B cell (primary cell): ENCODE data around the gene ERGIC1. TPM values are rescaled to one million over a fixed set of nuclear protein-coding genes. Genes with fewer than 3 reads are reported as not detected.

Experiments used
- ATAC-seq: fragments of 200-7000 bp; cut with Tn5 transposase; one replicate; pipeline ENCODE4 v1.10.0; 2021; ENCODE audit warnings: low read depth, mild to moderate bottlenecking, moderate number of reproducible peaks, moderate library complexity
- CTCF ChIA-PET: fragments of 350-600 bp; sonication (Branson Sonifier 250); formaldehyde crosslinking; loops from one replicate; lab custom pipeline; 2021; ENCODE audit warnings: antibody characterized with exemption, inconsistent platforms; lab: Charles Lee
- POLR2A ChIA-PET: fragments of 350-600 bp; sonication (Branson Sonifier 250); formaldehyde crosslinking; loops from one replicate; lab custom pipeline; 2021; ENCODE audit warnings: antibody characterized with exemption; lab: Charles Lee
- DNase-seq: peaks from one replicate; pipeline ENCODE4 v3.0.0; 2013
- H2AFZ ChIP-seq: 2 replicates; pipeline ENCODE4 v1.6.1; 2012; ENCODE audit warnings: mild to moderate bottlenecking, low read depth, low read length; ENCODE audit not compliant: insufficient read depth, poor library complexity, severe bottlenecking
- H3K27ac ChIP-seq, 2 donors: 1 replicate in 1 of 2; 2 replicates in 1 of 2; pipeline ENCODE4 v1.5.1; 2012 to 2013; ENCODE audit warnings: low read length in 2 of 2, mild to moderate bottlenecking in 2 of 2, moderate library complexity in 1 of 2
- H3K27me3 ChIP-seq, 4 experiments: fragments of 200-600 bp in 1 of 4; sonication (generic) in 1 of 4; replicated peaks in 1 of 4; 1 replicate in 2 of 4; 2 replicates in 2 of 4; pipeline versions ENCODE4 v1.6.1 to v1.7.0; 2013 to 2016; ENCODE audit warnings: low read length in 3 of 4, mild to moderate bottlenecking in 2 of 4, mixed read lengths in 1 of 4, moderate library complexity in 1 of 4; ENCODE audit not compliant: insufficient read depth in 4 of 4, control insufficient read depth in 3 of 4; ENCODE audit errors: control extremely low read depth in 1 of 4
- H3K36me3 ChIP-seq, 2 experiments: replicated peaks in 1 of 2; 1 replicate in 1 of 2; 2 replicates in 1 of 2; pipeline versions ENCODE4 v1.6.1 to v1.7.1; 2013; ENCODE audit warnings: low read length in 1 of 2; ENCODE audit not compliant: insufficient read depth in 2 of 2, control insufficient read depth in 1 of 2; ENCODE audit errors: control extremely low read depth in 1 of 2, extremely low read depth in 1 of 2
- H3K4me1 ChIP-seq, 2 donors: fragments of 200-600 bp in 1 of 2; sonication (generic) in 1 of 2; 1 replicate in 1 of 2; 2 replicates in 1 of 2; pipeline versions ENCODE4 v1.5.1 to v1.6.1; 2013 to 2017; ENCODE audit warnings: low read length in 2 of 2; ENCODE audit not compliant: control insufficient read depth in 2 of 2, insufficient read depth in 2 of 2
- H3K4me2 ChIP-seq: replicated peaks from 2 replicates; pipeline ENCODE3; 2012; ENCODE audit warnings: mild to moderate bottlenecking, low read depth, low read length; ENCODE audit not compliant: poor library complexity, severe bottlenecking
- H3K4me3 ChIP-seq, 5 experiments: fragments of 200-600 bp in 1 of 5; sonication (generic) in 1 of 5; 1 replicate in 3 of 5; 2 replicates in 2 of 5; pipeline versions ENCODE4 v1.5.1 to v1.7.0; 2011 to 2016; ENCODE audit warnings: low read length in 4 of 5, mild to moderate bottlenecking in 4 of 5, low read depth in 2 of 5, control low read depth in 1 of 5, moderate library complexity in 1 of 5; ENCODE audit not compliant: insufficient read depth in 1 of 5; ENCODE audit errors: control extremely low read depth in 1 of 5, extremely low read depth in 1 of 5
- H3K79me2 ChIP-seq: fragments of 200-600 bp; sonication (generic); one replicate; pipeline ENCODE4 v1.6.0; 2016; ENCODE audit warnings: low read length; ENCODE audit not compliant: control insufficient read depth, insufficient read depth
- H3K9ac ChIP-seq: fragments of 200-600 bp; sonication (generic); 2 replicates; pipeline ENCODE4 v1.6.1; 2017; ENCODE audit warnings: mild to moderate bottlenecking, low read length, moderate library complexity
- H3K9me3 ChIP-seq, 3 donors: one replicate each; pipeline versions ENCODE4 v1.6.1 to v1.7.1; 2013; ENCODE audit warnings: low read length in 2 of 3; ENCODE audit not compliant: control insufficient read depth in 2 of 3, insufficient read depth in 1 of 3; ENCODE audit errors: control extremely low read depth in 1 of 3
- H4K20me1 ChIP-seq: 2 replicates; pipeline ENCODE4 v1.6.0; 2012; ENCODE audit warnings: mild to moderate bottlenecking, low read length; ENCODE audit not compliant: insufficient read depth, control insufficient read depth, poor library complexity, severe bottlenecking
- H3K27ac Mint-ChIP-seq: one replicate; pipeline ENCODE4 v1.8.0; 2021; ENCODE audit warnings: mixed read lengths
- H3K27me3 Mint-ChIP-seq: one replicate; pipeline ENCODE4 v1.8.0; 2021; ENCODE audit warnings: mixed read lengths
- H3K4me1 Mint-ChIP-seq: one replicate; pipeline ENCODE4 v1.8.0; 2021; ENCODE audit warnings: mixed read lengths
- H3K4me3 Mint-ChIP-seq: one replicate; pipeline ENCODE4 v1.8.0; 2021; ENCODE audit warnings: mixed read lengths
- H3K9me3 Mint-ChIP-seq: one replicate; pipeline ENCODE4 v1.8.0; 2022; ENCODE audit warnings: mixed read lengths; ENCODE audit not compliant: insufficient read depth
- EZH2 ChIP-seq: IDR thresholded peaks from 2 replicates; pipeline ENCODE4 v1.6.1; 2012; ENCODE audit warnings: borderline replicate concordance, low read depth, mild to moderate bottlenecking, moderate library complexity, low read length; ENCODE audit not compliant: insufficient read depth, poor library complexity, severe bottlenecking
- WGBS: methylation state at CpG from one replicate; pipeline ENCODE4 v1.1.5; 2013; ENCODE audit warnings: missing lambda C conversion rate; ENCODE audit not compliant: insufficient coverage; 5-methylcytosine and 5-hydroxymethylcytosine counted together
- intact Hi-C: fragments of 100-400 bp; cut with micrococcal nuclease; formaldehyde crosslinking; loops from one replicate; pipeline ENCODE4 v1.10.0; 2022
- polyA plus RNA-seq: library from polyadenylated mRNA; depleted of rRNA; stranded (reverse); fragments of >200 nt; gene quantifications from 2 replicates; pipeline ENCODE4 v1.2.3, GENCODE V29; 2012
- total RNA-seq, 2 donors: library from RNA; stranded (reverse); fragments of 120-200 nt in 1 of 2; gene quantifications; 1 replicate in 1 of 2; 2 replicates in 1 of 2; pipeline versions ENCODE4 v1.2.3 to v1.2.4, GENCODE V29; 2013 to 2022
- TF ChIP-seq, protein P1 (sequence below): fragments of 200-600 bp; IDR thresholded peaks from one replicate; pipeline ENCODE4 v1.8.0; 2022; ENCODE audit warnings: antibody characterized with exemption, mild to moderate bottlenecking

Gene ERGIC1
- total and polyA plus RNA-seq, 2 donors (not counting 1 experiment from before 2014, with no cell fraction given), result 86.3 to 140 TPM

GRCh38 chr5:172957458-172957857 lies 123.4 kb downstream of the ERGIC1 start:
- no peak overlapping the region for H3K4me3 ChIP-seq
- no peak overlapping the region for H3K9ac ChIP-seq
- DNase-seq, result no peak
- no peak for ATAC-seq
- peaks cover 0 to 4% (median 0%) of the 10 kb centered on the region in 3 donors for H3K9me3 ChIP-seq
- intact Hi-C loops, result no loop called here
- no peaks in the 10 kb centered on the region for H4K20me1 ChIP-seq
- POLR2A ChIA-PET, result interaction anchor here (2.4 kb wide), 1 partner anchor 27 kb away, joined by 13 read pairs; the partner anchor contains the start of gene ATP6V0E1
- Mint-ChIP-seq H3K4me3 (peak overlapping the region; percentile 57), H3K27me3 (no peaks in the 10 kb centered on the region), H3K27ac (no peak overlapping the region), H3K4me1 (peaks cover 23% of the 10 kb centered on the region), H3K9me3 (no peaks in the 10 kb centered on the region)
- CTCF ChIA-PET, result no interaction called here
- peaks cover 0 to 5% of the 10 kb centered on the region in 2 experiments for H3K36me3 ChIP-seq
- no peak for TF ChIP-seq EZH2
- TF ChIP-seq, protein P1, sequence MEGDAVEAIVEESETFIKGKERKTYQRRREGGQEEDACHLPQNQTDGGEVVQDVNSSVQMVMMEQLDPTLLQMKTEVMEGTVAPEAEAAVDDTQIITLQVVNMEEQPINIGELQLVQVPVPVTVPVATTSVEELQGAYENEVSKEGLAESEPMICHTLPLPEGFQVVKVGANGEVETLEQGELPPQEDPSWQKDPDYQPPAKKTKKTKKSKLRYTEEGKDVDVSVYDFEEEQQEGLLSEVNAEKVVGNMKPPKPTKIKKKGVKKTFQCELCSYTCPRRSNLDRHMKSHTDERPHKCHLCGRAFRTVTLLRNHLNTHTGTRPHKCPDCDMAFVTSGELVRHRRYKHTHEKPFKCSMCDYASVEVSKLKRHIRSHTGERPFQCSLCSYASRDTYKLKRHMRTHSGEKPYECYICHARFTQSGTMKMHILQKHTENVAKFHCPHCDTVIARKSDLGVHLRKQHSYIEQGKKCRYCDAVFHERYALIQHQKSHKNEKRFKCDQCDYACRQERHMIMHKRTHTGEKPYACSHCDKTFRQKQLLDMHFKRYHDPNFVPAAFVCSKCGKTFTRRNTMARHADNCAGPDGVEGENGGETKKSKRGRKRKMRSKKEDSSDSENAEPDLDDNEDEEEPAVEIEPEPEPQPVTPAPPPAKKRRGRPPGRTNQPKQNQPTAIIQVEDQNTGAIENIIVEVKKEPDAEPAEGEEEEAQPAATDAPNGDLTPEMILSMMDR, result no peak
- no peak overlapping the region for H2AFZ ChIP-seq
- no peaks in the 10 kb centered on the region for H3K27me3 ChIP-seq
- H3K4me2 ChIP-seq, result no peak overlapping the region
- H3K4me1 ChIP-seq, result peaks cover 8 to 18% of the 10 kb centered on the region in 2 donors
- 80% methylated on average over 5 of the region's 5 CpGs for WGBS
- H3K79me2 ChIP-seq, result peaks cover 15% of the 10 kb centered on the region
- H3K27ac ChIP-seq, result no peak overlapping the region

- peak overlapping the region; percentile 96 for H3K27ac Mint-ChIP-seq
- no peaks in the 10 kb centered on the region for H4K20me1 ChIP-seq
- intact Hi-C loops, result loop anchor here (1.0 to 2.0 kb wide), 10 partner anchors 25 to 658 kb away; partner anchors contain the start of genes ATP6V0E1, BNIP1, BOD1 and ERGIC1
- peak overlapping the region; percentile 76 for H3K9ac ChIP-seq
- H3K36me3 ChIP-seq, result peaks cover 0 to 5% of the 10 kb centered on the region in 2 experiments
- peak overlapping the region; percentile 44 to 97 (median 85) for H3K4me3 ChIP-seq
- DNase-seq (peak; percentile 82), ATAC-seq (peak; percentile 73)
- TF ChIP-seq EZH2, result no peak
- TF ChIP-seq, protein P1, result no peak
- H3K4me3 Mint-ChIP-seq, result peak overlapping the region; percentile 97
- H2AFZ ChIP-seq, result peak overlapping the region; percentile 86
- peak overlapping the region; percentile 81 for H3K4me2 ChIP-seq
- peaks cover 15% of the 10 kb centered on the region for H3K79me2 ChIP-seq
- H3K4me1 Mint-ChIP-seq, result peaks cover 23% of the 10 kb centered on the region
- POLR2A ChIA-PET, result interaction anchor here (0.6 to 2.4 kb wide), 5 partner anchors 26 to 783 kb away, joined by 3 to 13 read pairs (median 4); partner anchors contain the start of gene ATP6V0E1
- H3K27ac ChIP-seq, result peak overlapping the region; percentile 54 to 81
- peaks cover 0 to 4% (median 0%) of the 10 kb centered on the region in 3 donors for H3K9me3 ChIP-seq
- CTCF ChIA-PET, result interaction anchor here (0.7 to 1.8 kb wide), 12 partner anchors 11 to 244 kb away, joined by 3 to 11 read pairs (median 3); partner anchors contain the start of genes ATP6V0E1 and DUSP1
- H3K27me3 Mint-ChIP-seq, result no peaks in the 10 kb centered on the region
- no peaks in the 10 kb centered on the region for H3K9me3 Mint-ChIP-seq
- H3K4me1 ChIP-seq, result peaks cover 8 to 18% of the 10 kb centered on the region in 2 donors
- 4% methylated on average over 30 of the region's 54 CpGs for WGBS
- H3K27me3 ChIP-seq, result no peaks in the 10 kb centered on the region
Measured at GRCh38 chr5:172958331-172959046, 124.4 kb downstream of the ERGIC1 start.
